ENCODE data around the gene LEF1.

The LEF1 gene

DNA sequence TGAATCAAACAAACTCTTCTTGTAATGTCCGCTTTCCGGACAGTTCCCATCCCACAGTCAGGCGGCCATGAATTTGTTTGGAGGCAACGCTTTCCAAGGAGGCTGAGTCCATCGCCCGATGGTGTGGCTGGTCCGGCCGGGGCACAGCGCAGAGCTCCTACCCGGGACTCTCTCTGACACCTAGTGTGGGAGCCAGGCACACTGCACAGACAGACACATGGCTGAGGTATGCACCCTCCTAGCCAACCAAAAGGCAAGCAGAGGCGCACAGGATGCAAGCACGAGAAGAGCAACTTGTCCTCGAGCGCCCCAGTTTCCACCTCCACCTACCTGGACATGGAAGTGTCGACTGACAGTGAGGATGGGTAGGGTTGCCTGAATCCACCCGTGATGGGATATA, 87.5 kb downstream of the LEF1 start:
- Histone ChIP-seq H3K9ac (no peak overlapping the region), H4K20me1 (peaks cover 100% of the 10 kb centered on the region), H3K27me3 (no peaks in the 10 kb centered on the region), H3K4me2 (no peak overlapping the region), H3K27ac (no peak overlapping the region), H3K9me3 (no peaks in the 10 kb centered on the region), H3K4me3 (no peak overlapping the region), H3K4me1 (peaks cover 5% of the 10 kb centered on the region; the same call in 1 of the 2 replicates), H3K36me3 (peaks cover 86% of the 10 kb centered on the region)
- TF ChIP-seq Cebpa-rat (IDR thresholded peaks at IDR 0.05), result no peak

GRCh38 chr4:108080747-108081146, 88.0 kb downstream of the LEF1 start:
- H3K36me3 ChIP-seq, result peaks cover 86% of the 10 kb centered on the region
- peaks cover 9% of the 10 kb centered on the region; the same call in 1 of the 2 replicates for H3K4me1 ChIP-seq
- no peaks in the 10 kb centered on the region for H3K9me3 ChIP-seq
- no peak overlapping the region for H3K4me2 ChIP-seq
- TF ChIP-seq Cebpa-rat (IDR thresholded peaks at IDR 0.05), result no peak
- peaks cover 100% of the 10 kb centered on the region for H4K20me1 ChIP-seq
- H3K4me3 ChIP-seq, result no peak overlapping the region
- H3K27me3 ChIP-seq, result no peaks in the 10 kb centered on the region
- no peak overlapping the region for H3K9ac ChIP-seq
- H3K27ac ChIP-seq, result no peak overlapping the region

GRCh38 chr4:108078024-108078733, 90.6 kb downstream of the LEF1 start:
- Histone ChIP-seq H3K4me1 (peaks cover 28% of the 10 kb centered on the region), H3K9me3 (no peaks in the 10 kb centered on the region), H3K4me2 (no peak overlapping the region), H3K9ac (no peak overlapping the region), H3K4me3 (no peak overlapping the region), H3K27me3 (no peaks in the 10 kb centered on the region), H3K36me3 (peaks cover 85% of the 10 kb centered on the region), H4K20me1 (peaks cover 100% of the 10 kb centered on the region), H3K27ac (no peak overlapping the region)
- no peak for TF ChIP-seq Cebpa-rat (IDR thresholded peaks at IDR 0.05)

DNA sequence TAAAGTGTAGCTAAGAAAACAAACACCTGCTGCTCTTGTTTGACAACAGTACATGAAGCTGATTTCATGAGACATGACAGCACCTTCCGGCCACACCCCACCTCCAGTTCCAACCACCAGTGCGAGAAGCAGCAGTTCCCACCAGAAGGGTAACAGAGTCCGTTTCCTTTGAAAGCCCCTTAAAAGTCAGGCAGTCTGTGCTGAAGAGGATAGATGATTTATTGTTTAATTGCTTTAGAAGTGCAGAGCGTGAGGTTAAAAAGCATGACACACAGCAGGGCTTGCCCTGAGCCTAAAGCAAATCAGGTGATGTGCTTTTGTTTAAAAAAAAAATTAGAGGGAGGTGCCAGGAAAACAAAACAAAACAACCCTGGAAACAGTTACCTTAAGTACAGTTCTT, 96.4 kb downstream of the LEF1 start:
- Histone ChIP-seq H3K9me3 (no peaks in the 10 kb centered on the region), H4K20me1 (peaks cover 100% of the 10 kb centered on the region), H3K27me3 (no peaks in the 10 kb centered on the region), H3K27ac (0 out of 2 replicates have a peak overlapping the region, but pooled peaks have one; percentile 21), H3K9ac (no peak overlapping the region), H3K4me2 (peak overlapping the region; percentile 41), H3K36me3 (peaks cover 93% of the 10 kb centered on the region), H3K4me1 (peaks cover 56% of the 10 kb centered on the region), H3K4me3 (no peak overlapping the region)
- no peak for TF ChIP-seq Cebpa-rat (IDR thresholded peaks at IDR 0.05)

DNA sequence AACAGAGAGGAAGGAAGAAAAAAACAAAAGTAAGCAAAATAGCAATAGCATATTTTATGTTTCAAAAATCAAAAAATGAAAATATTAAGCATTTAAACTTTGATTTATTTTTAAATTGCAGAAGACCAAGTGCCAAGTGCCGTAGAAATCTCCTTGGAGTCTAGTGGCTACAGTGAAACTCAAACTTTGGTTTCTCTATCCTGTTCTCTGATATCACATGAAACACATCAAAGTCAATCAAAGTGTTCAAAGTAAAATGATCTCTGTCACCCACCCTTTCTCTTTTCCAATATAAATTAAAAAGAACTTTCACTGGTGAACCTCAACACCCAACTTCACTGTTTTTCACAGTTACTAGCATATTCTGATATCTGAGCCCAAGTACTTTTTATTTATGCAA, 98.0 kb downstream of the LEF1 start:
- no peaks in the 10 kb centered on the region for H3K27me3 ChIP-seq
- H3K9me3 ChIP-seq, result no peaks in the 10 kb centered on the region
- H3K4me1 ChIP-seq, result peaks cover 48% of the 10 kb centered on the region
- no peak overlapping the region for H3K27ac ChIP-seq
- H3K9ac ChIP-seq, result no peak overlapping the region
- peaks cover 99% of the 10 kb centered on the region for H4K20me1 ChIP-seq
- no peak for TF ChIP-seq Cebpa-rat (IDR thresholded peaks at IDR 0.05)
- H3K4me3 ChIP-seq, result no peak overlapping the region
- no peak overlapping the region for H3K4me2 ChIP-seq
- peaks cover 91% of the 10 kb centered on the region for H3K36me3 ChIP-seq

DNA sequence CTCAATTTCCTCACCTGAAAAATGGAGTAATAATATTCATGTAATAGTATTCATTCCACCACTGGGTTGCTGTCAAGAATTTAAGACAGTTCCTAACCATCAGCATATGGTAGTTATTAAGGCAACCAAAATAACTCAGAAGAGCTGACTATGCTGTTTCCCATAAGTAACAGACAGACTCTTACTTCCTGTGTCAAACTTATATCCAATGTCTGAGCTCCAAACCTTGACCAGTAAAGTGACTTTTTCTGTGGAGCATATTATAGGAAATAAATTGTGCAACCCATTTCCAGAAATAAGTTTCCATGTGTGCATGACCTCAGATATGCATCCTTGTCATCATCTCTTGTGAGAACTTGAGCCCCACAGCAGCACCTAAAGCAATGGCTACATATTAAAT, 100.3 kb downstream of the LEF1 start:
- Histone ChIP-seq H3K9me3 (no peaks in the 10 kb centered on the region), H3K4me2 (no peak overlapping the region), H3K4me1 (peaks cover 30% of the 10 kb centered on the region), H3K36me3 (peaks cover 91% of the 10 kb centered on the region), H3K4me3 (no peak overlapping the region), H3K27ac (no peak overlapping the region), H3K9ac (no peak overlapping the region), H3K27me3 (no peaks in the 10 kb centered on the region), H4K20me1 (peaks cover 97% of the 10 kb centered on the region)
- no peak for TF ChIP-seq Cebpa-rat (IDR thresholded peaks at IDR 0.05)

- no peak overlapping the region for H3K4me2 ChIP-seq
- H3K36me3 ChIP-seq, result peaks cover 96% of the 10 kb centered on the region
- no peak for TF ChIP-seq Cebpa-rat (IDR thresholded peaks at IDR 0.05)
- peaks cover 97% of the 10 kb centered on the region for H4K20me1 ChIP-seq
- no peaks in the 10 kb centered on the region for H3K27me3 ChIP-seq
- no peaks in the 10 kb centered on the region for H3K9me3 ChIP-seq
- no peak overlapping the region for H3K27ac ChIP-seq
- H3K9ac ChIP-seq, result no peak overlapping the region
- no peak overlapping the region for H3K4me3 ChIP-seq
- no peaks in the 10 kb centered on the region for H3K4me1 ChIP-seq
These were observed 107.9 kb downstream of the LEF1 start for GRCh38 chr4:108060686-108061321.

DNA sequence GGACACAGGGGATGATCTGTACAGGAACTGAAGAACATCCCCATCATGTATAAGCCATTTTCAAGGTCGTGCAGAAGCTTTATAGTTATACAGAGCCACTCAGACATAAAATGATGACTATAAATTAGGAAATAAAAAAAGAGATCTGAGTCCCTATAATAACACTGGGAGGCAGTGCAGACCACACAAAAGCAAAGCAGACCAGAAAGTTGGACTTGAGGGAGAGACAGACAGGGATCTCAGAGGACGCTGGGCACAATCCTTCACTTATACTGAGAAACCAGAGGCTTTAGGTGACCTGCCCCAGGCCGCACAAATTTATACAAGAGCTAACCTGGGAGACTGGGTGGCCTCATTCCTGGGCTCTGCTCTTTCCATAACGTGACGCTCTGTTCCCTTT, 108.6 kb downstream of the LEF1 start:
- Histone ChIP-seq H3K4me3 (no peak overlapping the region), H3K27ac (no peak overlapping the region), H3K27me3 (no peaks in the 10 kb centered on the region), H3K4me2 (no peak overlapping the region), H3K36me3 (peaks cover 96% of the 10 kb centered on the region), H3K9me3 (no peaks in the 10 kb centered on the region), H4K20me1 (peaks cover 97% of the 10 kb centered on the region), H3K4me1 (no peaks in the 10 kb centered on the region), H3K9ac (no peak overlapping the region)
- no peak for TF ChIP-seq Cebpa-rat (IDR thresholded peaks at IDR 0.05)

DNA sequence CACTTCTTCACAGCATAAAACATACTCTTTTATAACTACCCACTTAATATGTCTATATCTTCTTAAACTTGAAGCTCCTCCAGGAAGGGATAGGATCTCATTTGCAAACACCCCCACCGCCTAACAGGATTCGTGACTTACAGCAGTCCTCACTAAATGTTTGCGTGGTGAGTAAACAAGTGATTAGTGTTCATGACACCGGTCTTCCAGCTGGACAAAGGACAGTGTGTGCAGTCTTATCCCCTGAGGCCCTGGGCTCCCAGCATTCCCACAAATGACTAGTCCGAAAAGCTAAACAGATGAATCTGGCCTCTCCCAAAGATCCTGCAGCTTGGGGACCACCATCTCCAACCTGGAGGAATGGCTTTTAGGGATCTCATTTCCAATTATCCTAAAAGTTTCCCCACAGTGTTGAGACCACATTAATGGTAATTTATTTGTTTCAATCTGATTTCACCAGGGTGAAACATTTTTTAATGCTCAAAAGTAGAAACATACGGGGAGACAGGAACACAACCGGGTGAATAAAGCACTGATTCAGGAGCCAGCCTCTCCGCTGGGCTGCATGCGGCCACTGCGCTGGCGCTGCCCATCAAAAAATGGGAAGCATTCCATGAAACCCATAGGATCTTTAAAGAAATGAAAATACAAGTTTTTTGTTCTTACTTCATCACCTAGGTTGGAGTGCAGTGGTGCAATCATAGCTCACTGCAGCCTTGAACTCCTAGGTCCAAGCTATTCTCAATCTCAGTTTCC, 109.9 kb downstream of the LEF1 start:
- Histone ChIP-seq H3K4me3 (no peak overlapping the region), H3K4me1 (peaks cover 6% of the 10 kb centered on the region; the same call in 1 of the 2 replicates), H3K9me3 (no peaks in the 10 kb centered on the region), H3K27ac (no peak overlapping the region), H4K20me1 (peaks cover 97% of the 10 kb centered on the region), H3K36me3 (peaks cover 95% of the 10 kb centered on the region), H3K9ac (no peak overlapping the region), H3K4me2 (no peak overlapping the region), H3K27me3 (no peaks in the 10 kb centered on the region)
- TF ChIP-seq Cebpa-rat (IDR thresholded peaks at IDR 0.05), result no peak

GRCh38 chr4:108056418-108056817, 112.3 kb downstream of the LEF1 start:
- peaks cover 99% of the 10 kb centered on the region for H4K20me1 ChIP-seq
- no peaks in the 10 kb centered on the region for H3K27me3 ChIP-seq
- H3K4me1 ChIP-seq, result peaks cover 29% of the 10 kb centered on the region
- TF ChIP-seq Cebpa-rat (IDR thresholded peaks at IDR 0.05), result no peak
- H3K36me3 ChIP-seq, result peaks cover 97% of the 10 kb centered on the region
- no peak overlapping the region for H3K27ac ChIP-seq
- H3K4me3 ChIP-seq, result no peak overlapping the region
- H3K9ac ChIP-seq, result no peak overlapping the region
- H3K4me2 ChIP-seq, result no peak overlapping the region
- no peaks in the 10 kb centered on the region for H3K9me3 ChIP-seq

All from BLaER1 (cell line).